GM12878 (cell line): ENCODE measurements around the gene NUAK2.

Experiments used
- BRCA1 ChIP-seq: IDR thresholded peaks from 2 replicates; pipeline ENCODE4 v1.6.1; 2011; ENCODE audit warnings: low read depth, low read length, improper control_type of control experiment
- CTCF ChIP-seq, 3 experiments: IDR thresholded peaks in 2 of 3; conservative IDR thresholded peaks in 1 of 3; 2 replicates each; pipeline ENCODE4 v1.5.1; 2011; ENCODE audit warnings: low read depth in 3 of 3, low read length in 3 of 3, mild to moderate bottlenecking in 3 of 3, control low read depth in 2 of 3, moderate library complexity in 2 of 3, inconsistent platforms in 1 of 3, mixed read lengths in 1 of 3; ENCODE audit not compliant: control insufficient read depth in 2 of 3, insufficient read depth in 1 of 3; ENCODE audit errors: extremely low read depth in 1 of 3
- EZH2 ChIP-seq: IDR thresholded peaks from 2 replicates; pipeline ENCODE4 v1.6.1; 2012; ENCODE audit warnings: low read depth, mild to moderate bottlenecking, control low read depth, inconsistent platforms, low read length, borderline replicate concordance; ENCODE audit not compliant: control insufficient read depth
- FOS ChIP-seq: IDR thresholded peaks from 3 replicates; pipeline ENCODE4 v1.6.1; 2011; ENCODE audit warnings: borderline replicate concordance; ENCODE audit not compliant: insufficient read length; ENCODE audit errors: extremely low read depth
- JUNB ChIP-seq: IDR thresholded peaks from 2 replicates; pipeline ENCODE4 v1.6.1; 2016; ENCODE audit warnings: antibody characterized with exemption, mild to moderate bottlenecking
- NRF1 ChIP-seq: conservative IDR thresholded peaks from 2 replicates; pipeline ENCODE4 v1.6.1; 2011; ENCODE audit warnings: mild to moderate bottlenecking, low read depth, low read length, improper control_type of control experiment
- PRDM15 ChIP-seq: fragments of 450-650 bp; formaldehyde crosslinking; IDR thresholded peaks from 2 replicates; pipeline ENCODE4 v1.4.0; 2020; ENCODE audit warnings: mild to moderate bottlenecking, moderate library complexity
- SKIL ChIP-seq: fragments of 450-650 bp; IDR thresholded peaks from 2 replicates; pipeline ENCODE4 v1.6.1; 2017; ENCODE audit warnings: mild to moderate bottlenecking, low read depth, inconsistent platforms; ENCODE audit not compliant: poor library complexity, severe bottlenecking
- SUPT20H ChIP-seq: IDR thresholded peaks from 2 replicates; pipeline ENCODE4 v1.6.1; 2011; ENCODE audit warnings: low read depth, mild to moderate bottlenecking, low read length, moderate library complexity, borderline replicate concordance; ENCODE audit not compliant: control insufficient read depth

- TF ChIP-seq JUNB (no peak), SUPT20H (no peak), CTCF (IDR thresholded peaks at IDR 0.05 in 2 of 3, conservative IDR thresholded peaks at IDR 0.05 in 1 of 3; ENCODE audit: control insufficient read depth in 2 of 3, extremely low read depth in 1 of 3, insufficient read depth in 1 of 3, low read depth in 3 of 3, low read length in 3 of 3) (no peak), PRDM15 (no peak), SKIL (no peak), BRCA1 (no peak), FOS (no peak), EZH2 (no peak), NRF1 (no peak)
These were observed 50.3 kb downstream of the NUAK2 start for GRCh38 chr1:205271277-205271676.
